Astrocyte (in vitro differentiated cells and primary cell): ENCODE results near the gene CHKA. TPM values are rescaled to one million over a fixed set of nuclear protein-coding genes. Genes with fewer than 3 reads are reported as not detected.

Source experiments
- DNase-seq: peaks from one replicate; pipeline ENCODE4 v3.0.0-alpha.2; 2010; ENCODE audit warnings: low read depth
- FAIRE-seq: peaks from 2 replicates; lab custom pipeline; 2011; peaks lifted over from hg19 to GRCh38; lab: Jason Lieb, UNC
- H2AFZ ChIP-seq: 2 replicates; pipeline ENCODE4 v1.6.0; 2012; ENCODE audit warnings: low read depth, low read length, inconsistent platforms
- H3K27ac ChIP-seq: 2 replicates; pipeline ENCODE4 v1.5.1; 2011; ENCODE audit warnings: low read depth, low read length, inconsistent platforms
- H3K27me3 ChIP-seq: 2 replicates; pipeline ENCODE4 v1.6.0; 2011; ENCODE audit warnings: low read length, inconsistent platforms; ENCODE audit not compliant: insufficient read depth
- H3K36me3 ChIP-seq: 2 replicates; pipeline ENCODE4 v1.5.1; 2011; ENCODE audit warnings: low read length, inconsistent platforms; ENCODE audit not compliant: insufficient read depth
- H3K4me1 ChIP-seq: 2 replicates; pipeline ENCODE4 v1.5.1; 2011; ENCODE audit warnings: low read length, inconsistent platforms; ENCODE audit not compliant: insufficient read depth
- H3K4me2 ChIP-seq: 2 replicates; pipeline ENCODE4 v1.6.0; 2012; ENCODE audit warnings: low read length, inconsistent platforms
- H3K4me3 ChIP-seq: 2 replicates; pipeline ENCODE4 v1.5.1; 2011; ENCODE audit warnings: low read depth, mild to moderate bottlenecking, low read length, inconsistent platforms; ENCODE audit not compliant: insufficient read depth
- H3K79me2 ChIP-seq: 2 replicates; pipeline ENCODE4 v1.6.0; 2012; ENCODE audit warnings: mild to moderate bottlenecking, low read length, inconsistent platforms; ENCODE audit not compliant: insufficient read depth
- H3K9ac ChIP-seq: 2 replicates; pipeline ENCODE4 v1.6.0; 2012; ENCODE audit warnings: mild to moderate bottlenecking, low read length, inconsistent platforms
- H3K9me3 ChIP-seq: 2 replicates; pipeline ENCODE4 v1.5.1; 2012; ENCODE audit warnings: low read depth, mild to moderate bottlenecking, low read length, inconsistent platforms; ENCODE audit not compliant: insufficient read depth
- H4K20me1 ChIP-seq: 2 replicates; pipeline ENCODE4 v1.6.0; 2012; ENCODE audit warnings: low read length, inconsistent platforms; ENCODE audit not compliant: insufficient read depth
- H3K27ac Mint-ChIP-seq: one replicate; pipeline ENCODE4 v1.8.0; 2021; ENCODE audit warnings: mild to moderate bottlenecking, mixed read lengths; ENCODE audit not compliant: unreplicated experiment
- H3K27me3 Mint-ChIP-seq: one replicate; pipeline ENCODE4 v1.8.0; 2021; ENCODE audit warnings: low read depth, mixed read lengths; ENCODE audit not compliant: unreplicated experiment
- H3K36me3 Mint-ChIP-seq: one replicate; pipeline ENCODE4 v1.8.0; 2021; ENCODE audit warnings: low read depth, mixed read lengths; ENCODE audit not compliant: unreplicated experiment
- H3K4me1 Mint-ChIP-seq: one replicate; pipeline ENCODE4 v1.8.0; 2021; ENCODE audit warnings: low read depth, mixed read lengths; ENCODE audit not compliant: unreplicated experiment
- H3K4me3 Mint-ChIP-seq: one replicate; pipeline ENCODE4 v1.8.0; 2021; ENCODE audit warnings: mild to moderate bottlenecking, moderate library complexity, mixed read lengths; ENCODE audit not compliant: unreplicated experiment
- H3K9me3 Mint-ChIP-seq: one replicate; pipeline ENCODE4 v1.8.0; 2021; ENCODE audit warnings: mild to moderate bottlenecking, mixed read lengths; ENCODE audit not compliant: unreplicated experiment
- CTCF ChIP-seq: IDR thresholded peaks from 2 replicates; pipeline ENCODE4 v1.5.1; 2011; ENCODE audit warnings: low read depth, mild to moderate bottlenecking, inconsistent platforms, low read length, moderate library complexity; ENCODE audit not compliant: insufficient read depth
- EZH2 ChIP-seq: IDR thresholded peaks from 2 replicates; pipeline ENCODE4 v1.6.1; 2012; ENCODE audit warnings: mild to moderate bottlenecking, low read length, inconsistent platforms; ENCODE audit not compliant: insufficient read depth
- total RNA-seq: library from RNA; stranded (reverse); gene quantifications from 2 replicates; pipeline ENCODE4 v1.2.1, GENCODE V29; 2021

Gene CHKA
- total RNA-seq, 1 donor from 2014 or later = 37.7 TPM

GRCh38 chr11:68039526-68040086 is 81.6 kb downstream of the CHKA start:
- H3K4me3 Mint-ChIP-seq = peak overlapping the region; percentile 71
- no peaks in the 10 kb centered on the region for H3K27me3 Mint-ChIP-seq
- peak overlapping the region; percentile 56 for H3K27ac ChIP-seq
- DNase-seq (no peak), FAIRE-seq (no peak)
- H3K27ac Mint-ChIP-seq = no peak overlapping the region
- peaks cover 34% of the 10 kb centered on the region for H3K4me1 ChIP-seq
- H3K36me3 ChIP-seq = no peaks in the 10 kb centered on the region
- no peaks in the 10 kb centered on the region for H3K36me3 Mint-ChIP-seq
- no peaks in the 10 kb centered on the region for H3K27me3 ChIP-seq
- H3K79me2 ChIP-seq = peaks cover 35% of the 10 kb centered on the region
- TF ChIP-seq CTCF (no peak), EZH2 (no peak)
- H2AFZ ChIP-seq = no peak overlapping the region
- H3K9me3 ChIP-seq = no peaks in the 10 kb centered on the region
- peaks cover 17% of the 10 kb centered on the region for H4K20me1 ChIP-seq
- H3K9me3 Mint-ChIP-seq = no peaks in the 10 kb centered on the region
- peak overlapping the region; percentile 55 for H3K4me3 ChIP-seq
- peaks cover 4% of the 10 kb centered on the region for H3K4me1 Mint-ChIP-seq
- peak overlapping the region; percentile 88 for H3K4me2 ChIP-seq
- peak overlapping the region; percentile 75 for H3K9ac ChIP-seq

GRCh38 chr11:68038718-68039525 is 82.3 kb downstream of the CHKA start, which contains the start of gene TCIRG1:
TSS of gene TCIRG1 (plus strand) at chr11:68039025. CDS start at chr11:68041272, 2,247 bp downstream.
- H3K4me2 ChIP-seq = peak within 1 kb of the TSS; percentile 88
- Mint-ChIP-seq H3K4me3 (peak within 1 kb of the TSS; percentile 71), H3K27ac (no peak within 1 kb of the TSS), H3K36me3 (peaks cover 2% of the 10 kb centered on the region), H3K27me3 (no peaks in the 10 kb centered on the region), H3K9me3 (no peaks in the 10 kb centered on the region), H3K4me1 (peaks cover 4% of the 10 kb centered on the region)
- peak within 1 kb of the TSS; percentile 55 for H3K4me3 ChIP-seq
- H3K4me1 ChIP-seq = peaks cover 34% of the 10 kb centered on the region
- no peaks in the 10 kb centered on the region for H3K36me3 ChIP-seq
- peak within 1 kb of the TSS; percentile 68 for H2AFZ ChIP-seq
- no peaks in the 10 kb centered on the region for H3K9me3 ChIP-seq
- DNase-seq (peak; percentile 49), FAIRE-seq (no peak)
- no peak for TF ChIP-seq EZH2
- no peak for TF ChIP-seq CTCF
- peaks cover 11% of the 10 kb centered on the region for H4K20me1 ChIP-seq
- no peaks in the 10 kb centered on the region for H3K27me3 ChIP-seq
- peaks cover 39% of the 10 kb centered on the region for H3K79me2 ChIP-seq
- peak within 1 kb of the TSS; percentile 75 for H3K9ac ChIP-seq
- H3K27ac ChIP-seq = peak within 1 kb of the TSS; percentile 57
